Stomach (tissue), 9 donors: Measurements from ENCODE around the gene UPK1A. TPM values are rescaled to one million over a fixed set of nuclear protein-coding genes. Genes with fewer than 3 reads are reported as not detected.

Experiments used
- DNase-seq, 2 donors: peaks; one replicate each; pipeline versions ENCODE4 v3.0.0 to v3.0.0-alpha.2; 2013 to 2019
- H3K27ac ChIP-seq, 5 donors: fragments of 200-600 bp in 4 of 5; sonication (generic) in 4 of 5; one replicate each; pipeline ENCODE4 v1.5.1; 2013 to 2019; ENCODE audit warnings: mild to moderate bottlenecking in 1 of 5, moderate library complexity in 1 of 5
- H3K27me3 ChIP-seq, 3 donors: fragments of 200-600 bp; sonication (generic); one replicate each; pipeline ENCODE4 v1.5.1; 2017 to 2019; ENCODE audit warnings: mixed run types in 1 of 3
- H3K36me3 ChIP-seq, 4 donors: fragments of 200-600 bp; sonication (generic); 1 replicate in 3 of 4; 2 replicates in 1 of 4; pipeline ENCODE4 v1.5.1; 2016 to 2019
- H3K4me1 ChIP-seq, 4 donors: fragments of 200-600 bp; sonication (generic); one replicate each; pipeline ENCODE4 v1.5.1; 2016 to 2019
- H3K4me3 ChIP-seq, 4 donors: fragments of 200-600 bp; sonication (generic) in 3 of 4; one replicate each; pipeline ENCODE4 v1.5.1; 2016 to 2019; ENCODE audit warnings: mild to moderate bottlenecking in 1 of 4
- H3K9me3 ChIP-seq, 4 donors: fragments of 200-600 bp; sonication (generic); one replicate each; pipeline ENCODE4 v1.5.1; 2016 to 2019
- CTCF ChIP-seq, 7 experiments: fragments of 450-650 bp in 4 of 7; fragments of 200-600 bp in 3 of 7; sonication (generic) in 3 of 7; IDR thresholded peaks; one replicate each; pipeline ENCODE4 v1.5.1; 2016 to 2019; ENCODE audit warnings: antibody characterized with exemption in 7 of 7, control low read depth in 2 of 7, mild to moderate bottlenecking in 1 of 7
- EP300 ChIP-seq: sonication (generic); formaldehyde crosslinking; IDR thresholded peaks from one replicate; pipeline ENCODE4 v1.6.1; 2017; ENCODE audit warnings: antibody characterized with exemption
- POLR2A ChIP-seq, 4 donors: fragments of 450-650 bp; IDR thresholded peaks; one replicate each; pipeline ENCODE4 v1.6.1; 2016; ENCODE audit warnings: antibody characterized with exemption in 4 of 4, control low read depth in 2 of 4, mild to moderate bottlenecking in 1 of 4, moderate library complexity in 1 of 4
- POLR2AphosphoS5 ChIP-seq, 3 donors: sonication (generic); formaldehyde crosslinking; IDR thresholded peaks; one replicate each; pipeline ENCODE4 v1.6.1; 2016; ENCODE audit warnings: antibody characterized with exemption in 3 of 3
- WGBS, 5 donors: extraction: QIAGEN DNeasy Blood & Tissue Kit in 3 of 5; methylation state at CpG; one replicate each; pipeline versions ENCODE4 v1.1.5 to v1.1.7; 2013 to 2018; 5-methylcytosine and 5-hydroxymethylcytosine counted together
- intact Hi-C: fragments of 100-400 bp; cut with DNase I; formaldehyde crosslinking; loops from one replicate; pipeline ENCODE4 v1.15.1; 2023; ENCODE audit warnings: low total_unique reads
- polyA plus RNA-seq, 3 donors: library from polyadenylated mRNA; stranded (reverse); fragments of 200-250 nt; gene quantifications; one replicate each; pipeline ENCODE4 v1.2.3, GENCODE V29; 2013
- total RNA-seq, 5 donors: library from RNA; depleted of rRNA; stranded (reverse); fragments of >200 nt; gene quantifications; one replicate each; pipeline versions ENCODE4 v1.1.0 to v1.2.3, GENCODE V29; 2014 to 2016
- donor health status: healthy with polysubstance abuse.
- donor health status: Bipolar disorder and iron deficiency.
- donor health status: healthy.

UPK1A gene
- total and polyA plus RNA-seq, 8 donors, result 0.08 TPM; not detected in 7

DNA sequence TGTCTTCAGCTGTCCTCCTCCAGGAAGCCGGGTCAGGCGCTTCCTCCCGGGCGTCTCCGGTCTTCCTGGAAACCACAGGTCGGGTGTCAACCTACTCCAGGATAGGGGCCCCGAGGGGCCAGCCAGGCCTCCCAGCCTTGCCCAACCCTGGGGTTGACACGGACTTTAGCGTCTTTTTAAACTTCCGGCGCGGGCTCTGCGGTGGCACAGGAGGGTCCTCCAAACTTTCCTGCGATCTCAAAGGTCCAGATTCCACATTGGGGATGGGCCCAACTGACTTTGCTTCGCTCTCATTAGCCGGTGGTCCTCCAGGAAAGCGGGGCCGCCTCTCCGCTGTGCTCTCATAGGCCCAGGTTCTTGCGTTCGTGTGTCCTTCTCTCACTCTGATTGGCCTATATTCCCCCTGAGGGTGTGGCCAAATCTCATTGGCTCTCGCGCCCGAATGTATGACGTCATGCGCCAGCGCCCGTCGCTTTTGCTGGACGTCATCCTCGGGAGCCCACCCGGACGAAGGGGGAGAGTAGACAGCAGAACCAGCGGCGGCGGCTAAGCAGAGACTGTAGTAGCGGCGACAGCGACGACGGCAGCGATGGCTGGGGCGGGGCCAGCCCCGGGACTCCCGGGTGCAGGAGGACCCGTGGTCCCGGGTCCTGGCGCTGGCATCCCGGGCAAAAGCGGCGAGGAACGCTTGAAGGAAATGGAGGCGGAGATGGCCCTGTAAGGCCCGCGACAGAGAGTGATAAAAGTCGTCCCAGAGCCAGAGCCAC, 37.6 kb upstream of the UPK1A start, which contains the start of gene RBM42:
Gene RBM42 (plus strand): TSS at position 472 of the 767 bp plus-strand sequence. CDS start 118 bp downstream, at position 590.
- TF ChIP-seq POLR2AphosphoS5 (IDR thresholded peaks at IDR 0.05) (peak; percentile 83 to 97 (median 94)), POLR2A (IDR thresholded peaks at IDR 0.05) (peak in 1 of 4 donors; percentile 76), EP300 (peak; percentile 36), CTCF (IDR thresholded peaks at IDR 0.05) (peak in 1 of 7 experiments; percentile 9)
- WGBS, 5 donors, result 0 to 1% (median 0%) methylated on average over 44 to 56 of the region's 56 CpGs
- peak within 1 kb of the TSS; percentile 87 to 96 (median 93) for H3K27ac ChIP-seq
- intact Hi-C loops, result no loop called here
- no peaks in the 10 kb centered on the region for H3K27me3 ChIP-seq
- no peaks in the 10 kb centered on the region for H3K9me3 ChIP-seq
- H3K4me1 ChIP-seq, result peaks cover 17 to 31% (median 29%) of the 10 kb centered on the region in 4 donors
- DNase-seq, result peak; percentile 96 to 99
- H3K36me3 ChIP-seq, result peaks cover 36 to 41% (median 37%) of the 10 kb centered on the region in 4 donors
- peak within 1 kb of the TSS; percentile 82 to 97 (median 90) for H3K4me3 ChIP-seq

- Histone ChIP-seq H3K9me3 (no peaks in the 10 kb centered on the region), H3K27ac (peak overlapping the region; percentile 87 to 96 (median 93)), H3K36me3 (peaks cover 41 to 46% (median 42%) of the 10 kb centered on the region in 4 donors), H3K4me3 (peak overlapping the region; percentile 82 to 97 (median 90)), H3K4me1 (peaks cover 17 to 31% (median 29%) of the 10 kb centered on the region in 4 donors), H3K27me3 (no peaks in the 10 kb centered on the region)
- TF ChIP-seq EP300, result no peak
- no peak for TF ChIP-seq CTCF (IDR thresholded peaks at IDR 0.05)
- no peak for TF ChIP-seq POLR2A (IDR thresholded peaks at IDR 0.05)
- no peak for TF ChIP-seq POLR2AphosphoS5 (IDR thresholded peaks at IDR 0.05)
- intact Hi-C loops, result no loop called here
- 2 to 6% (median 4%) methylated on average over 5 to 15 of the region's 15 CpGs for WGBS, 5 donors
- DNase-seq, result no peak
Measured at GRCh38 chr19:35629332-35629633, 37.0 kb upstream of the UPK1A start.

GRCh38 chr19:35633727-35634440, 32.4 kb upstream of the UPK1A start:
- Histone ChIP-seq H3K9me3 (no peaks in the 10 kb centered on the region), H3K27me3 (no peaks in the 10 kb centered on the region), H3K36me3 (peaks cover 74 to 89% (median 84%) of the 10 kb centered on the region in 4 donors), H3K27ac (no peak overlapping the region), H3K4me3 (no peak overlapping the region), H3K4me1 (peaks cover 13 to 22% (median 20%) of the 10 kb centered on the region in 4 donors)
- no peak for DNase-seq
- 88 to 94% (median 92%) methylated on average over 25 to 29 of the region's 29 CpGs for WGBS, 5 donors
- TF ChIP-seq EP300 (no peak), POLR2A (IDR thresholded peaks at IDR 0.05) (no peak), POLR2AphosphoS5 (IDR thresholded peaks at IDR 0.05) (no peak), CTCF (IDR thresholded peaks at IDR 0.05) (no peak)
- intact Hi-C loops, result no loop called here

GRCh38 chr19:35636651-35637050, 29.7 kb upstream of the UPK1A start:
- H3K9me3 ChIP-seq, result no peaks in the 10 kb centered on the region
- TF ChIP-seq POLR2AphosphoS5 (IDR thresholded peaks at IDR 0.05) (no peak), CTCF (IDR thresholded peaks at IDR 0.05) (no peak), EP300 (no peak), POLR2A (IDR thresholded peaks at IDR 0.05) (no peak)
- no peak overlapping the region for H3K27ac ChIP-seq
- H3K4me1 ChIP-seq, result peaks cover under 1 to 6% (median 3%) of the 10 kb centered on the region in 4 donors
- DNase-seq, result no peak
- 67 to 100% (median 93%) methylated on average over 3 of the region's 3 CpGs for WGBS, 5 donors
- H3K27me3 ChIP-seq, result no peaks in the 10 kb centered on the region
- no peak overlapping the region for H3K4me3 ChIP-seq
- H3K36me3 ChIP-seq, result peaks cover 58 to 69% (median 68%) of the 10 kb centered on the region in 4 donors
- intact Hi-C loops, result no loop called here
